Psoas muscle (tissue), 8 donors: ENCODE results near the gene ABCA13. TPM values are rescaled to one million over a fixed set of nuclear protein-coding genes. Genes with fewer than 3 reads are reported as not detected.

ENCODE experiments used
- ATAC-seq, 4 donors: fragments of 200-7000 bp; cut with Tn5 transposase; one replicate each; pipeline ENCODE4 v1.9.1; 2020; ENCODE audit warnings: moderate library complexity in 3 of 4, mild to moderate bottlenecking in 2 of 4
- DNase-seq, 2 donors: peaks; one replicate each; pipeline ENCODE4 v3.0.0-alpha.2; 2020
- H3K27ac ChIP-seq: fragments of 200-600 bp; one replicate; pipeline ENCODE4 v1.8.0; 2022
- H3K27me3 ChIP-seq, 3 donors: fragments of 200-600 bp in 1 of 3; one replicate each; pipeline versions ENCODE4 v1.6.1 to v1.8.0; 2013 to 2022; ENCODE audit warnings: low read length in 2 of 3, mild to moderate bottlenecking in 2 of 3, moderate library complexity in 1 of 3; ENCODE audit not compliant: insufficient read depth in 3 of 3
- H3K36me3 ChIP-seq, 2 donors: fragments of 200-600 bp in 1 of 2; one replicate each; pipeline versions ENCODE4 v1.6.1 to v1.8.0; 2013 to 2022; ENCODE audit warnings: low read depth in 1 of 2, mild to moderate bottlenecking in 1 of 2, moderate library complexity in 1 of 2; ENCODE audit not compliant: insufficient read depth in 1 of 2
- H3K4me1 ChIP-seq: fragments of 200-600 bp; one replicate; pipeline ENCODE4 v1.8.0; 2022
- H3K4me3 ChIP-seq: fragments of 200-600 bp; one replicate; pipeline ENCODE4 v1.8.0; 2022; ENCODE audit warnings: mild to moderate bottlenecking
- H3K9me3 ChIP-seq: fragments of 200-600 bp; one replicate; pipeline ENCODE4 v1.8.0; 2022
- CTCF ChIP-seq: fragments of 200-600 bp; IDR thresholded peaks from one replicate; pipeline ENCODE4 v1.8.0; 2022; ENCODE audit warnings: antibody characterized with exemption
- WGBS, 3 donors: extraction: QIAGEN DNeasy Blood & Tissue Kit; methylation state at CpG; one replicate each; pipeline versions ENCODE4 v1.1.6 to v1.1.7; 2013; 5-methylcytosine and 5-hydroxymethylcytosine counted together
- intact Hi-C, 2 donors: fragments of 100-400 bp; cut with DNase I; formaldehyde crosslinking; loops; one replicate each; pipeline versions ENCODE4 v1.11.0 to v1.14.2; 2022
- polyA plus RNA-seq, 3 donors: library from polyadenylated mRNA; stranded (reverse); fragments of 200-250 nt; gene quantifications; one replicate each; pipeline ENCODE4 v1.2.3, GENCODE V29; 2013
- total RNA-seq, 4 donors: library from RNA; stranded (reverse); fragmentation: NEBNext Ultra II Directional in 2 of 4; extraction: Animal tissue kit (Norgen Biotek cat#: 25700) in 2 of 4; gene quantifications; one replicate each; pipeline versions ENCODE4 v1.2.1 to v1.2.4, GENCODE V29; 2021 to 2023
- donor health status: healthy with polysubstance abuse.
- donor health status: DM: no; HTN: no; CAD: no; lungs with moderate emphysema.
- donor health status: Bipolar disorder and iron deficiency.
- donor health status: healthy.
- donor health status: DM: yes; HTN: yes; CAD: no.
- donor health status: DM: no; HTN: no; CAD: no.
- donor health status: DM: no; HTN: no; CAD: no.
- donor health status: DM: yes; HTN: yes; CAD: no.

ABCA13 gene
- total and polyA plus RNA-seq, 7 donors: 0.06 to 0.12 (median 0.10) TPM; not detected in 4

DNA sequence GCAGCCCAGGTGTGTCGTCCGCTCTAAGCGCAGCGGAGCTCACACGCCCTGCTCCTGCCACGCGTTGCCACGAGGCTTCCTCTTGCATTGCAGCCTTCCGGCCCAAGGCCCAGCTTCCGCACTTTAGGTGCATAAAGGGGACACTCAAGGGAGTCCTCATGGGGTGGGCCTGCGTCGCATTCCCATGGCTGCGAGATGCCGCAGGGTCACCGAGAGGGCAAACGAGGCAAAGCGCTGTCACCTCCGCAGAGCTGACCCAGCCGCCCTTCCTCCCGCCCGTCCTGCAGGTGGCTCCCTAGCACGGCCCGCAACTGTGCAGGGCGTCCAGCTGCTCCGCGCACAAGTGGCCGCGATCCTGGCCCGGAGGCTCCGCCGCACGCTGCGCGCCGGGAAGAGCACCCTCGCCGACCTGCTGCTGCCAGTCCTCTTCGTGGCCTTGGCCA lies 283.5 kb downstream of the ABCA13 start:
- peak in 1 of 2 donors; percentile 35 for DNase-seq
- no peak overlapping the region for H3K27ac ChIP-seq
- H3K36me3 ChIP-seq: no peaks in the 10 kb centered on the region
- H3K27me3 ChIP-seq: no peaks in the 10 kb centered on the region
- no peaks in the 10 kb centered on the region for H3K4me1 ChIP-seq
- no peak for TF ChIP-seq CTCF
- WGBS, 3 donors: 70 to 87% (median 86%) methylated on average over 38 of the region's 38 CpGs
- ATAC-seq: no peak
- no peaks in the 10 kb centered on the region for H3K9me3 ChIP-seq
- H3K4me3 ChIP-seq: no peak overlapping the region
- intact Hi-C loops: no loop called here

- H3K36me3 ChIP-seq: no peaks in the 10 kb centered on the region
- intact Hi-C loops: no loop called here
- no peaks in the 10 kb centered on the region for H3K4me1 ChIP-seq
- 85 to 93% (median 88%) methylated on average over 17 of the region's 17 CpGs for WGBS, 3 donors
- no peak for ATAC-seq
- H3K27me3 ChIP-seq: no peaks in the 10 kb centered on the region
- DNase-seq: peak in 1 of 2 donors; percentile 42
- H3K4me3 ChIP-seq: no peak overlapping the region
- H3K27ac ChIP-seq: no peak overlapping the region
- no peak for TF ChIP-seq CTCF
- no peaks in the 10 kb centered on the region for H3K9me3 ChIP-seq
Observed at GRCh38 chr7:48455363-48455762, 284.1 kb downstream of the ABCA13 start.

DNA sequence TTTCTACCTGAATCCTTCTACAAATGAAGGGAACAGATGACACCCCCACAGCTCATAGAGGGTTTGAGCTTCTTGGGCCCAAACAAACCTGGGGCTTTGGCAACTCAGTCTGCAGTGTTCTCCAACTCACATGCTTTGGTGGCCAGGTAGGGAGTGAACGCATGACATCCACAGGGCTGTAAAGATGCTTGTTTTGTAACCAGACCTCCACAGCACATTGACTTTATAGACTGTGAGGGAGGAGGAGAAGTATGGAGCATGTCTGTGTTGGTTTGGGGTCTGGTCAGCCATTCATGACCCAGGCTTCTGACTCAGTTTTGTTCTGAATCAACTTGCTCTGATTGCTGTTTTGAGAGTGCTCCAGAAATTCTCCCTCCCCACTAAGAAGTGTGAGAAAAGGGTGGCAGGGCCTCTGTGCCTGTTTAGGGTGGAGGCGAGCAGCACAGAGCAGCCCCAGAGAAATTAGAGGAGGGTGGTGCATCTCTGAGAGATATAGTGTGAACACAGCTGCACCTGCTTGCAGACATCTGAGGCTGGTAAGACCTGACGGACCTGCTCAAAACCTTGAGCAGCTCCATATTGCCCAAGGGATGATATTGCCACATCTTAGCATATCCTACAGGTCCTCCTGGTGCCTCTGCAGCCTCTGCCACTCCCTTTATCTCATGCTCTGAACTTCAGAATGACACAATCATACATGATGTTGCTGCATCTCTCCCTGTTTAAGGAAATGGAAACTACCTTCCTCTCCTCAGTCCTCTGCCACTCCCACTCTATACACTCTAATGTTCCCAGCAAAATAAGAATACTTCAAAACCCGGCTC lies 287.7 kb downstream of the ABCA13 start:
- intact Hi-C loops: no loop called here
- WGBS, 3 donors: 60 to 62% (median 61%) methylated on average over 4 of the region's 4 CpGs
- no peak for TF ChIP-seq CTCF
- no peak for DNase-seq
- no peak overlapping the region for H3K4me3 ChIP-seq
- no peak for ATAC-seq
- no peaks in the 10 kb centered on the region for H3K9me3 ChIP-seq
- H3K27ac ChIP-seq: no peak overlapping the region
- H3K4me1 ChIP-seq: no peaks in the 10 kb centered on the region
- H3K27me3 ChIP-seq: no peaks in the 10 kb centered on the region
- no peaks in the 10 kb centered on the region for H3K36me3 ChIP-seq

GRCh38 chr7:48466713-48467112 lies 295.5 kb downstream of the ABCA13 start:
- H3K27ac ChIP-seq: no peak overlapping the region
- no peak for DNase-seq
- 60 to 72% (median 62%) methylated on average over 4 of the region's 4 CpGs for WGBS, 3 donors
- no peaks in the 10 kb centered on the region for H3K27me3 ChIP-seq
- intact Hi-C loops: no loop called here
- no peaks in the 10 kb centered on the region for H3K4me1 ChIP-seq
- no peak for ATAC-seq
- H3K4me3 ChIP-seq: no peak overlapping the region
- no peak for TF ChIP-seq CTCF
- H3K9me3 ChIP-seq: no peaks in the 10 kb centered on the region
- H3K36me3 ChIP-seq: no peaks in the 10 kb centered on the region
